Measurements from ENCODE around the gene OTUB1. TPM values are rescaled to one million over a fixed set of nuclear protein-coding genes. Genes with fewer than 3 reads are reported as not detected.
A peak's percentile ranks its signal among the peaks of the same experiment; 100 is the strongest.

OTUB1 gene
- total and polyA plus RNA-seq, 2 experiments from 2014 or later: 48.3 to 123 TPM

- Histone ChIP-seq H3K9ac (no peak overlapping the region), H3K36me3 (ENCODE audit: low read depth) (no peaks in the 10 kb centered on the region; the same call in 1 of the 2 replicates), H3K4me2 (ENCODE audit: unreplicated experiment) (no peak overlapping the region), H3K4me3 (no peak overlapping the region), H4K20me1 (ENCODE audit: insufficient read depth) (no peaks in the 10 kb centered on the region), H3K9me3 (ENCODE audit: low read depth) (no peaks in the 10 kb centered on the region), H3K4me1 (ENCODE audit: insufficient read depth) (peaks cover 4% of the 10 kb centered on the region), H3F3A (ENCODE audit: insufficient read depth) (no peaks in the 10 kb centered on the region), H3K79me2 (ENCODE audit: insufficient read depth) (0 out of 2 replicates have a peak, but pooled peaks cover 14% of the 10 kb centered on the region), H3K27me3 (replicated peaks; ENCODE audit: insufficient read depth) (no peaks in the 10 kb centered on the region), H2AFZ (no peak overlapping the region), H3K27ac (no peak overlapping the region), H3K9me2 (ENCODE audit: insufficient read depth) (no peaks in the 10 kb centered on the region)
- in situ Hi-C loops (cut with MboI): no loop called here
- TF ChIP-seq EZH2 (IDR thresholded peaks at IDR 0.05; ENCODE audit: insufficient read depth, poor library complexity, severe bottlenecking) (no peak), EZH2phosphoT487 (IDR thresholded peaks at IDR 0.05; ENCODE audit: insufficient read depth, low read depth) (no peak)
- WGBS, 2 experiments (ENCODE audit: low coverage in 1 of 2, low lambda C conversion rate in 2 of 2, missing lambda C conversion rate in 2 of 2): 93 to 95% methylated on average over 26 to 27 of the region's 27 CpGs
- DNase-seq: no peak
These were observed 11.0 kb downstream of the OTUB1 start for GRCh38 chr11:63997104-63997700.

DNA sequence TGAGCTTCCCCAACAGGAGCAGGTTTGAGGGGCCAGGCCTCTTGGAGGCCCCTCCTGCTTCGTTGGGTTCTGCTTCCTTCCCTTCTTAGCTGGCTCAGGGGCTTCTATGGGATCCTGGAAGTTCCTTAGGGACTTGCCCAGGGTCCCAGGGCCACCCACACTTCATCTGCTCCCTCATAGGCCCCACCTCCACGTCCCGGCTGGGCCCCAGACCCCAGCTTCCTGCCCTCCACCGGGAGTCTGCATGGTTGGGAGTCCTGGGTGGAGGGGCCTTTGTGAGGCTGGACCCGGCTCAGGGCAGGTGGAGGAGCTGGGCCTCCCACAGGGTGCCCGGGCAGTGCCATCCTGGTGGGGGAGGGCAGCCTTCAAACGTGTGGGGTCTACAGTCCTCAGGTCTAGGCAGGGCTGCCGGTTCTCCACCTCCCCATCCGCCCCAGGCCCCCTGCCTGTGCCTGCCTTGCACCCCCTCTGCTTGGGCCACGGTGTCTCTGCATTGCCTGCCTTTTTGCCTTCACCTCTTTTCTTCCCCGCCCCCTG is 11.6 kb downstream of the OTUB1 start:
- H4K20me1 ChIP-seq (ENCODE audit: insufficient read depth): no peaks in the 10 kb centered on the region
- no peak for DNase-seq
- no peak for TF ChIP-seq EZH2 (IDR thresholded peaks at IDR 0.05; ENCODE audit: insufficient read depth, poor library complexity, severe bottlenecking)
- no peak for TF ChIP-seq EZH2phosphoT487 (IDR thresholded peaks at IDR 0.05; ENCODE audit: insufficient read depth, low read depth)

DNA sequence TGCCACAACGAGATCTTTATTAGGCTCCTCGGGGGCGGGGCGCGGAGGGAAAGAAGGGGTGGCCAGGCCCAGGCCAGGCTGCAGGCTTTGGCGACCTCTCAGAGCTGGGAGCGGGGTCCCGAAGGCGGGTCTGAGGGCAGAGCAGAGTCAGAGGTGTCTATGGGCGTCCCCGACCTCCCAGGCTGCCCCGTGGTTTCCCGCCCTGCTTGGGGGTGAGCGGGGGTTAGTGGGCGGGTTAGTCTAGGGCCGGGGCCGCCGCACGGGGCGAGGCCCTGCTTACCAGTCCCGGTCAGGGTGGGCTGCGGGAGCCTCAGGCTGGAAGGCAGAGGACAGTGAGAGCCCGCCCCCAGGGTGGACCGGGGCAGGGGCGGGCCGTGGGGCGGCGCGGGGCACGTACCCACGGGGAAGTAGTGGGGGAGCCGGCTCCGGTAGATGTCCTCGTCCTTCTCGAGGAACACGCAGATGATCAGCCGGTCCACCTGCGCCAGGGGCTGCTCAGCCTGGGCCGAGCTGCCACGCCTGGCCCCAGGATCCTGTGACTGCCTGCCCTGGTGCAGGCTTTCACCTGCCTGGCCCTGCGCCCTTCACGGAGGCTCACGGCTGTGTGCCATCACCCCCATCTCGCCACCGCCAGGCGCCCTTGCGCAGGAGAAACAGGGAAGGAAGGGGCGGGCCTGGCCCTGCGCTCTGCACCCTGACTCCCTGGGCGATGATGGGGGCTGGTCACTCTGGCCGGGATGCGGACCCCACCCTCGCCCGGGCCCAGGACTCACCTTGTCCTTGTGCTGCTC is 12.5 kb downstream of the OTUB1 start:
- WGBS, 2 experiments (ENCODE audit: low coverage in 1 of 2, low lambda C conversion rate in 2 of 2, missing lambda C conversion rate in 2 of 2): 73 to 86% methylated on average over 19 to 54 of the region's 54 CpGs
- Histone ChIP-seq H3K27ac (no peak overlapping the region), H3K9me3 (ENCODE audit: low read depth) (no peaks in the 10 kb centered on the region), H3K4me1 (ENCODE audit: insufficient read depth) (peaks cover 4% of the 10 kb centered on the region), H3K36me3 (ENCODE audit: low read depth) (no peaks in the 10 kb centered on the region; the same call in 1 of the 2 replicates), H3F3A (ENCODE audit: insufficient read depth) (no peaks in the 10 kb centered on the region), H2AFZ (no peak overlapping the region), H3K79me2 (ENCODE audit: insufficient read depth) (0 out of 2 replicates have a peak, but pooled peaks cover 2% of the 10 kb centered on the region), H3K4me3 (no peak overlapping the region), H3K27me3 (replicated peaks; ENCODE audit: insufficient read depth) (no peaks in the 10 kb centered on the region), H3K9me2 (ENCODE audit: insufficient read depth) (no peaks in the 10 kb centered on the region), H3K4me2 (ENCODE audit: unreplicated experiment) (no peak overlapping the region), H4K20me1 (ENCODE audit: insufficient read depth) (no peaks in the 10 kb centered on the region), H3K9ac (no peak overlapping the region)
- no peak for TF ChIP-seq EZH2 (IDR thresholded peaks at IDR 0.05; ENCODE audit: insufficient read depth, poor library complexity, severe bottlenecking)
- TF ChIP-seq EZH2phosphoT487 (IDR thresholded peaks at IDR 0.05; ENCODE audit: insufficient read depth, low read depth): no peak
- DNase-seq: no peak
- in situ Hi-C loops (cut with MboI): no loop called here

More for the DNA sequence above, 11.6 kb downstream of the OTUB1 start:
- 80 to 89% methylated on average over 9 to 11 of the region's 11 CpGs for WGBS, 2 experiments (ENCODE audit: low coverage in 1 of 2, low lambda C conversion rate in 2 of 2, missing lambda C conversion rate in 2 of 2)
- no peak overlapping the region for H3K4me2 ChIP-seq (ENCODE audit: unreplicated experiment)
- in situ Hi-C loops (cut with MboI): no loop called here
- H3K9me2 ChIP-seq (ENCODE audit: insufficient read depth): no peaks in the 10 kb centered on the region
- no peak overlapping the region for H3K27ac ChIP-seq
- 0 out of 2 replicates have a peak, but pooled peaks cover 10% of the 10 kb centered on the region for H3K79me2 ChIP-seq (ENCODE audit: insufficient read depth)
- H3K9ac ChIP-seq: no peak overlapping the region
- H3K9me3 ChIP-seq (ENCODE audit: low read depth): no peaks in the 10 kb centered on the region
- H2AFZ ChIP-seq: no peak overlapping the region
- H3K36me3 ChIP-seq (ENCODE audit: low read depth): no peaks in the 10 kb centered on the region; the same call in 1 of the 2 replicates
- no peaks in the 10 kb centered on the region for H3K27me3 ChIP-seq (replicated peaks; ENCODE audit: insufficient read depth)
- no peaks in the 10 kb centered on the region for H3F3A ChIP-seq (ENCODE audit: insufficient read depth)
- H3K4me3 ChIP-seq: no peak overlapping the region
- peaks cover 4% of the 10 kb centered on the region for H3K4me1 ChIP-seq (ENCODE audit: insufficient read depth)

DNA sequence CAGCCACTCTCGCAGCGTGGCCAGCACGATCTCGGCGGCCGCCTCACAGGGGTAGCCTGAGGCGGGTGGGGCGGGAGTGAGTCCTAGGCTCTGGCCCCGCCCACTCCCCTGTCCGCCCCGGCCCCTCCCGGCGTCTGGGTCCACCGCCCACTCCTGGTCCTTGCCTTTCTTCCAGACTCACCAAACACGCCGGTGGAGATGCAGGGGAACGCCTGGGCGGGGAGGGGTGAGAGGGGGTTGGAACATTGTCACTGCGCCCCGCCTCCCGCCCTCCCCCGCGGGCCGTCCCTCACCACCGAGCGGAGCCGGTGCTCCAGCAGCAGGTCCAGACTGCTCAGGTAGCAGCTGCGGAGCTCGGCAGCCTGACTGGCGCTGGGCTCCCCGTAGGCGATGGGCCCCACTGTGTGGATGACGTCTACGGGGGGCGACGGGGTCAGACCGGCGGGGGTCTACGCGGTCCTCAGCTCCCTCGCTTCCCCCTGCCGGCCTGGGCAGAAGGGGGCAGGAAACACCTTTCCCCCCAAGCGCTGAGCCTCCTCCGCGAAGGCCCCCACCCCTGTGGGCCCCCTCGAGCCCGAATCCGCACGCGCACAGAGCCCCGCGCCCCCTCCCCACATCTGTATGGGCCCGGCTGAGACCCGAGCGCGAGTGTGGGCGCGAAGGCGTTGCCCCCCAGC is 13.2 kb downstream of the OTUB1 start:
- Histone ChIP-seq H3K4me3 (peak overlapping the region; percentile 67; the same call in 1 of the 2 replicates), H3K9me2 (ENCODE audit: insufficient read depth) (no peaks in the 10 kb centered on the region), H3K27ac (no peak overlapping the region), H3K36me3 (ENCODE audit: low read depth) (no peaks in the 10 kb centered on the region; the same call in 1 of the 2 replicates), H3K9ac (peak overlapping the region; percentile 27; the same call in 1 of the 2 replicates), H3K4me1 (ENCODE audit: insufficient read depth) (peaks cover 4% of the 10 kb centered on the region), H2AFZ (no peak overlapping the region), H3K79me2 (ENCODE audit: insufficient read depth) (no peaks in the 10 kb centered on the region), H4K20me1 (ENCODE audit: insufficient read depth) (no peaks in the 10 kb centered on the region), H3K9me3 (ENCODE audit: low read depth) (no peaks in the 10 kb centered on the region), H3K27me3 (replicated peaks; ENCODE audit: insufficient read depth) (no peaks in the 10 kb centered on the region), H3F3A (ENCODE audit: insufficient read depth) (no peaks in the 10 kb centered on the region), H3K4me2 (ENCODE audit: unreplicated experiment) (peak overlapping the region; percentile 82)
- no peak for TF ChIP-seq EZH2phosphoT487 (IDR thresholded peaks at IDR 0.05; ENCODE audit: insufficient read depth, low read depth)
- TF ChIP-seq EZH2 (IDR thresholded peaks at IDR 0.05; ENCODE audit: insufficient read depth, poor library complexity, severe bottlenecking): no peak
- in situ Hi-C loops (cut with MboI): loop anchor here (10.0 kb wide), 1 partner anchor 145 kb away; no protein-coding TSS in a partner anchor
- 5 to 13% methylated on average over 25 to 49 of the region's 59 CpGs for WGBS, 2 experiments (ENCODE audit: low coverage in 1 of 2, low lambda C conversion rate in 2 of 2, missing lambda C conversion rate in 2 of 2)
- peak; percentile 79 for DNase-seq
